Ascending aorta (tissue), 2 donors: ENCODE results near the gene SWAP70. TPM values are rescaled to one million over a fixed set of nuclear protein-coding genes. Genes with fewer than 3 reads are reported as not detected.

Source experiments
- DNase-seq, 2 donors: peaks; one replicate each; pipeline ENCODE4 v3.0.0-alpha.2; 2019; ENCODE audit warnings: low spot score in 2 of 2
- H3K27ac ChIP-seq, 2 donors: fragments of 200-600 bp; sonication (generic); one replicate each; pipeline ENCODE4 v1.5.1; 2016 to 2017; ENCODE audit warnings: mild to moderate bottlenecking in 1 of 2
- H3K27me3 ChIP-seq: fragments of 200-600 bp; sonication (generic); one replicate; pipeline ENCODE4 v1.5.1; 2017
- H3K36me3 ChIP-seq, 2 donors: fragments of 200-600 bp; sonication (generic); one replicate each; pipeline ENCODE4 v1.5.1; 2016
- H3K4me1 ChIP-seq, 2 donors: fragments of 200-600 bp; sonication (generic); one replicate each; pipeline ENCODE4 v1.5.1; 2016 to 2017; ENCODE audit warnings: mild to moderate bottlenecking in 1 of 2
- H3K4me3 ChIP-seq, 2 donors: fragments of 200-600 bp; sonication (generic); one replicate each; pipeline ENCODE4 v1.5.1; 2016 to 2017; ENCODE audit warnings: mild to moderate bottlenecking in 1 of 2
- H3K9me3 ChIP-seq, 2 donors: fragments of 200-600 bp; sonication (generic); one replicate each; pipeline ENCODE4 v1.5.1; 2016
- CTCF ChIP-seq, 3 experiments: fragments of 200-600 bp in 2 of 3; fragments of 450-650 bp in 1 of 3; sonication (generic) in 2 of 3; IDR thresholded peaks; one replicate each; pipeline ENCODE4 v1.5.1; 2016 to 2019; ENCODE audit warnings: antibody characterized with exemption in 3 of 3, mild to moderate bottlenecking in 1 of 3, moderate library complexity in 1 of 3
- intact Hi-C: fragments of 100-400 bp; cut with DNase I; formaldehyde crosslinking; loops from one replicate; pipeline ENCODE4 v1.15.1; 2023
- total RNA-seq: library from RNA; depleted of rRNA; stranded (reverse); fragments of >200 nt; gene quantifications from one replicate; pipeline ENCODE4 v1.1.0, GENCODE V29; 2016

SWAP70 gene
- total RNA-seq, 1 donor from 2014 or later = 40.1 TPM

GRCh38 chr11:9651899-9652748 is 11.8 kb upstream of the SWAP70 start:
- Histone ChIP-seq H3K27me3 (no peaks in the 10 kb centered on the region), H3K4me1 (no peaks in the 10 kb centered on the region), H3K36me3 (no peaks in the 10 kb centered on the region), H3K9me3 (peaks cover 0 to 12% of the 10 kb centered on the region in 2 donors), H3K27ac (peak overlapping the region in 1 of 2 donors; percentile 12), H3K4me3 (no peak overlapping the region)
- intact Hi-C loops = no loop called here
- DNase-seq = no peak
- no peak for TF ChIP-seq CTCF (IDR thresholded peaks at IDR 0.05)

- Histone ChIP-seq H3K36me3 (no peaks in the 10 kb centered on the region), H3K27ac (no peak overlapping the region), H3K9me3 (peaks cover 0 to 12% of the 10 kb centered on the region in 2 donors), H3K4me3 (no peak overlapping the region), H3K27me3 (no peaks in the 10 kb centered on the region), H3K4me1 (no peaks in the 10 kb centered on the region)
- no peak for DNase-seq
- intact Hi-C loops = no loop called here
- no peak for TF ChIP-seq CTCF (IDR thresholded peaks at IDR 0.05)
These were observed 10.0 kb upstream of the SWAP70 start for GRCh38 chr11:9653871-9654270.

- H3K4me1 ChIP-seq = no peaks in the 10 kb centered on the region
- H3K4me3 ChIP-seq = no peak overlapping the region
- intact Hi-C loops = loop anchor here (5.0 kb wide), 1 partner anchor 90 kb away; no protein-coding TSS in a partner anchor
- no peaks in the 10 kb centered on the region for H3K27me3 ChIP-seq
- H3K27ac ChIP-seq = peak overlapping the region in 1 of 2 donors; percentile 50
- TF ChIP-seq CTCF (IDR thresholded peaks at IDR 0.05) = no peak
- DNase-seq = no peak
- H3K36me3 ChIP-seq = no peaks in the 10 kb centered on the region
- peaks cover 0 to 12% of the 10 kb centered on the region in 2 donors for H3K9me3 ChIP-seq
These were observed 7.0 kb upstream of the SWAP70 start for GRCh38 chr11:9656864-9657263.

- Histone ChIP-seq H3K4me1 (no peaks in the 10 kb centered on the region), H3K9me3 (peaks cover 0 to 12% of the 10 kb centered on the region in 2 donors), H3K36me3 (no peaks in the 10 kb centered on the region), H3K27ac (no peak overlapping the region), H3K4me3 (no peak overlapping the region), H3K27me3 (no peaks in the 10 kb centered on the region)
- intact Hi-C loops = loop anchor here (5.0 kb wide), 1 partner anchor 90 kb away; no protein-coding TSS in a partner anchor
- no peak for DNase-seq
- no peak for TF ChIP-seq CTCF (IDR thresholded peaks at IDR 0.05)
These were observed 6.3 kb upstream of the SWAP70 start for GRCh38 chr11:9657531-9657930.

- peaks cover 0 to 9% of the 10 kb centered on the region in 2 donors for H3K9me3 ChIP-seq
- no peak overlapping the region for H3K4me3 ChIP-seq
- intact Hi-C loops = loop anchor here (5.0 kb wide), 1 partner anchor 84 kb away; no protein-coding TSS in a partner anchor
- peaks cover 0 to 2% of the 10 kb centered on the region in 2 donors for H3K4me1 ChIP-seq
- no peaks in the 10 kb centered on the region for H3K36me3 ChIP-seq
- H3K27ac ChIP-seq = no peak overlapping the region
- no peak for DNase-seq
- no peak for TF ChIP-seq CTCF (IDR thresholded peaks at IDR 0.05)
- no peaks in the 10 kb centered on the region for H3K27me3 ChIP-seq
These were observed 3.0 kb upstream of the SWAP70 start for GRCh38 chr11:9660886-9661285.
